HG03460 (cell line): ENCODE measurements around the gene CCM2.
"Not testable (repeated sequence)": the region's sequence is repeated elsewhere in the genome, so short reads cannot be mapped to it uniquely, and the experiment has no call there.

ENCODE experiments used
- ATAC-seq: cut with Tn5 transposase; IDR thresholded peaks from one replicate; pipeline ENCODE4 v1.9.1; 2021; ENCODE audit not compliant: unreplicated experiment

CCM2 gene

DNA sequence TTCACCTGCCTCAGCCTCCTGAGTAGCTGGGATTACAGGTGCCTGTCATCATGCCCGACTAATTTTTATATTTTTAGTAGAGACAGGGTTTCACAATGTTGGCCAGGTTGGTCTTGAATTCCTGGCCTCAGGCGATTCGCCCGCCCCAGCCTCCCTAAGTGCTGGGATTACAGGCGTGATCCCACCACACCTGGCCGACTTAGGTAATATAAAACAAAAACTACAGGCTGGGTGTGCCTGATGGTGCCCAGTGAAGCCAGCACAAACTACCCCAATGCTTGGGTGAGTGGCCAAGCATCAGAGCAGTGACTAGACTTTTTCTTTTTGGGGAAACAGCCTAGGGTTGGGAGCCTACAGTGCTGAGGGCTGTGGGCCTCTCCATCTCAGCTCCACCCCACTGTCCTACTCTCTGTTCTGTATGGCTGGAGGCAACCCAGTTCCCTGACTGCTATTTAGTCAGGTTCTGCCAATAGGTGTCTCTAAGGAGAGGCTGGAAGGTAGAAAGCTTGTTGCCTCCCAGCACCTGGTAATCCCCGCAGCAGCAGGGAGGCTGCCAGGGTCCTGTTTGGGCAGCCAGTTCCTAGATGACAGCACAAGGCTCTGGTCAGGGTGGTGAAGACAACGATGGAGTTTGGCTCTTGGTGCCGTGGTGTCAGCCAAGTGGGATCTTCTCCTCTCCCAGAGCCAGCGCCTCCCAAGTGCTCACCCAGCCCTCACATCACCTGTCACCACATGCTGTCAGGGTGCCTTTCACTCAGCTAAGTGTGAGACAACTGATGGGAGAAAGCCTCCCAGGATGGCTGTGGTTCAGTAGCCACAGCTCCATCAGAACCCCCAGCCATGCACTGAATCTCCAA lies 99.2 kb downstream of the CCM2 start:
- no peak for ATAC-seq

DNA sequence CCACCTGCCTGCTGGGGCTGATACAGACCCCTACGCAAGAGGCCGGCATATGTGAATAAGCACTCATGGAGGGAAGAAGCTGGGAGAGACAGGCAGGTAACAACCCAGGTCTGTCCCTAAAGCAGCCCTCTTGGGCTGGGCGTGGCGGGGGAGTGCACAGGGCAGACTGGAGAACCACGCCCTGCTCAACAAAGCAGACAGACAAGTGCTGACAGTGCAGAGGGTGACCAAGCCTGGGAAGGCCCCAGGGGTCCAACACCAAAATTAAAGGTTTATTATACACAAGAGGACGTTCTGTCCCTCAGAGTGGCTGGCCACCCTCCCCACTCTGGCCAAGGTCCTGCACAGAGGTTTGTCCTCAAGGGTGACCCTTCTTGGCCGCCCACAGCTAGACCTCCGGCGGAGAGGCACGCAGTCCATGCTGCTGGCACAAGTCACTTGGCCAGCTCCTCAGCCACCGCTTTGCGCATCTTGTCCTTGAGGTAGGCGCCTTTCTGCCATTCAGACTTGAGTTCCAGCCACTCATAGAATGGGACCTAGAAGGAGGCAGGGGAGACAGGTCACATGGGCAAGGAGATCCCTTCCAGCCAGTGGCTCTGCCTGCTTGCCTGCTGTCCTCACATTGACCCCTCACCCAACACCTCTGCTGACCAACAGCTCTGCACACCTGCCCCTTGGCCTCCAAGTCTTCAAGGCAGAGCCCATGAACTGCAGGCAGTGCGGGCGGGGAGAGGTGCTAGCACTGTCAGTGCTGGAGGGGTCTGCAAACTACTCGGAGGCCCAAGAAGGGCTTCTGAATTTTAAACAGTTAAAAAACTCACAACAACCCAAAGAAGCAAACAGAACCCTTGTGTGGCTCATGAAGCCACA lies 100.1 kb downstream of the CCM2 start:
- ATAC-seq: no peak

DNA sequence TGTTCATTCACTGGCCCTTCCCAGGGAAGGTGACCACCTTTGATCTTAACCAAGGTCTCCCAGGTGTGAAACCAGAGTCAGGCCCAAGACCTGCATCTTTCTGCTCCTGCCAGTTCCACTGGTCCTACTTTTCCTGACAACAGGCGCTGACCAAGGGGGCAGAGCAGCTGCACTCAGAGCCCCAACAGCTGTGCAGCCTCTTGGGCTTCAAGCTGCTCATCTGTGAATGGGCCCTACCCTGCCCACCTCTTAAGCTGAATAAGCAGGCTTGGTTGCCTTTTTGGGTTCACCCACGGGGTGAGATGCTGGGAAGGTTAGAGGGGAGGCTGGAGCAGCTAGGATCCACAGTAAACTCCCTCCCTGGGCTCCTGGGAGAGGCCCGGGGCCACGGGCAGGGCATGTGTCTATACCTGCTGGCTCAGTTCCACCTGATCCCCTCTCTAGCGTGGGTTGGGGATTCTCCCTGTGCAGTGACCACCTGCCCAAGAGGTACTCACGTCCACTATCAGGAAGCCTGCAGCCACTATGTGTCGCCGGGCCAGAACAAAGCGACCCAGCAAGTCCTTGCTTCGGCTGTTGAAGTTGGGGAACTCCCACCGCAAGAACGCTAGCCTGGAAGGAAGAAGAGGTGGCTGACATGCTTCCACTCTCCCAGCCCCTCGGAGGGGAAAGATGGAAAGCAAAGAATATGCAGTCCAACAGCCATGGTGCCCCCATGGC lies 100.9 kb downstream of the CCM2 start:
- no peak for ATAC-seq

DNA sequence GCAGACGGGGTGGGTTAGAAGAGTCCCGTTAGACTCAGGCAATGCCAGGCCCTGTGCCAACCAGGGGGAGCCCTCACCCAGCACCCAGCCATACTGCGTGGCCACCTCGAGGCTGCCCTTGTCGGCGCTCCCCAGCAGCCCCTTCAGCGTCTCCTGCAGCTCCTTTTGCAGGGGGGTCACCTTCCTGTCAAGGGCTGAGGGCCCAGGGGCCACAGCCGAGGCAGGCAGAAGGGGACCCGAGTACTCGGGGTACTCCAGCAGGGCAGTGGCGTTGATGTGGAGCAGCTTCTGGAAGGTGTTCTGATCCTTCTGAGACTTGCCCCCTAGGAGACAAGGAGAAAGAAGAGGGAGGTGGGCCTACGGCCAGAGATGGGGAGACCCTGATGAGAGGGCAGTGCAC lies 101.7 kb downstream of the CCM2 start:
- ATAC-seq: no peak

DNA sequence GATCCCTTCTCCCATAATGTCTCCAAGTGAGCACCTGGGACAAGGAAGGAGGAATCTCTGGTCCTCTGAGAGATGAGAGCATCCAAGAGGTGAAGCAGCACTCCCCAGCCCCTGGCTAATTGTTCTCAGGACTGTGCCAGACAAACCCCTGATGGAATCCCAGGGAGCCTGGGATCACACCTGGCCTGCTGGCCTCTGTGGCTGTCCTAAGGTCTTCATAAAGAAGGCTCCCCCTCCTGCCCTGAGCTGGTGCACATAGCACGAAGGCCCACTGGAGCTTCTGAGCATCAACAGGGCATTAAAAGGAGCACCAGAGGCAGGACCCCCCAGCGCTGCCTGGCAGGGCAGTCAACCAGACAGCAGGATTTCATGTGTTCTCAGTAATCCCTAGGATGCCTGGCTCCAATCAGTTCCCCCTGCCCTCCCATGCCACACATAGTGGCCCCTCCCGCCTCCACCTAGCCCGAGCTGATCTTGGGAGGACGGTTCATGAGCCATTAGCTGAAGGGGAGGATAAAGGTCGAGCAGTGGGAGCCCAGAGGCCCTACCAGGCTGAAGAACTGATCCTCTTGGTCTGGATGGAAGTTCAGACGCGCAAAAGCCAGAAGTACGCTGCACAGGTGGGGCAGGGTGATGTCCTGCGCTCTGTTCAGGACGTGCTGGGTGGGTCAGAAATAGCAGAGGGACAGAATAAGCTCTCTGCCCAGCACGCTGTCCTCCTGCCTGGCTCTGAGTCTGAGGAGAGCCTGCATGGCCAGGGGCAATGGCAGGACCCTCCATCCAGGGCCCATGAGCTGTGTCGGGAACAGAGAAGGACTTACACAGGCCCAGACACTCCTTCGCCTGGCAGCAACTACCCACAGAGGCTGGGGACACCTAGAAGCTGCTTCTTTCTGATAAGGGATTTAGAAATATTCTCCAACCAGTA lies 103.0 kb downstream of the CCM2 start:
- ATAC-seq: no peak

DNA sequence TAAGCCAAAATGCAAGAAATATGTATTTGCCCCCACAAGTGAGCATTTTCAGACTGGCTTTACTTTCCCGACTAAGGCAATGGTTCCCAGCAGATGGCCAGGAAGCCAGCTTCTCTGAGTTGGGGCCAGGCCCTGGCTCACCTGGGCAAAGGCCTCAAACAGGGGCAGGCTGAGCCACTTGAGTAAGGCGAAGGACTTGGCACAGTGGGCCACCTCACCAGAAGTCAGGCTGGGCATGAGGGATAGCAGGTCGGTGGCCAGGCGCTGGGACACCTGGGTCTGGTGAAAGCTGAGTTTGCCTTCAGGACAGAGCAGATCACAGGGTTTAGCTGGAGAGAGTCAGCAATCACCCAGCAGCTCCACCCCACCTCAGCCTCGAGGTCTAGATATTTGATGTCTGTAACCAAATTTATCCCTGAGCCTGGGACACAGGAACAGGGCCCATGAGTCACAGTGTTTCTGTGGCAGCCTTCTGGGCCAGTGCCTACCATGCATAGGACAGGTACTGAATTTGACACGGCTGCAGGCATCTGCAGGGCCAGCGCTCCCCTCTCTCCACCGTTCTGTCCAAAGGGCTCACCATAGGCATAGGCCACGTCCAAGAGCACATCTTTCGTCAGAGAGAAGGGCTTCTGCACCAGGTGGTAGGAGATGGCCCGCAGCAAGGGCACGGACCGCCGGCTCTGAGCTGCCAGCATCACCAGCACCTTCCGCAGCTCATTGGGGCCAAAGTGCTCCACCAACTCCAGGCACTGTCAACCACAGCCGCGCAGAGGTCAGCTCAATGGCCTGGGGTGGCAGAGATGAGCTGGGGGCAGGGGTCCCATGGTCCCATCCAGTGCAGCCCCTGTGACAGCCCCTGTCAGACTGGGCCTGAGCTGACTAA lies 104.2 kb downstream of the CCM2 start:
- ATAC-seq: no peak

DNA sequence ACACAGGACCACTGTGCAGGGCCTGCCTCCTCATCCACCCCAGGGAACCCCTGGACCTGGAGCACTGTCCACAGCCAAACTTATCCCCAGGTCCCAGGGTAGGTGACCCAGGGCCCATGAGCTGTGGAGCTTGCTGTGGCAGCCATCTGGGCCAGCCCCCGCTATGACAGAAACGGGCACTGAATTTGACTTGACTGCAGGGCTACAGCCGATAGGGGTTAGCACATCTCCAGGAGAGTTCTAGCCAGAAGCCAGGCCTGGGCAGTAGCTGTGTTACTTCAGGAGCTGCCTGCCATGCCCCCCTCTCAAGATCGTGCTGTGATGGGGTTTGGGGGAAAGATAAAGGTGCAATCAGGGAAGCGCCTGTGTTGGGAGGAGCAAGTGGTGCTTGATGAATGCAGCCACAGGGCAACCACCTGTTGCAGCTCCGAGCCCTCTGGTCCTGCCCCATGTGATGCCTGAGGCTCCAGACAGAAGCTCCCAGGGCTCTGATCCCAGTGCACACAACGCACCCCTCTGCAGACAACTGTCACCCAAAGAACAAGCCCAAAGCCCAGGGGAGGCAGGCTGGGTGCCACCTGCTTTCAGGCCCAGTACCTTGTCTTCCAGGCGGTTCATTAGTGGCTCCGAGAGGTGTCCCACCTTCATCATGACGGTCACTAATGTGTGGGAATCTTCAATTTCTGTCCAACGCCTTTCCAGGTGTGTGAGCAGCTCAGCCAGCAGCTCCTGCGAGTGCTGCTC lies 105.0 kb downstream of the CCM2 start:
- no peak for ATAC-seq

DNA sequence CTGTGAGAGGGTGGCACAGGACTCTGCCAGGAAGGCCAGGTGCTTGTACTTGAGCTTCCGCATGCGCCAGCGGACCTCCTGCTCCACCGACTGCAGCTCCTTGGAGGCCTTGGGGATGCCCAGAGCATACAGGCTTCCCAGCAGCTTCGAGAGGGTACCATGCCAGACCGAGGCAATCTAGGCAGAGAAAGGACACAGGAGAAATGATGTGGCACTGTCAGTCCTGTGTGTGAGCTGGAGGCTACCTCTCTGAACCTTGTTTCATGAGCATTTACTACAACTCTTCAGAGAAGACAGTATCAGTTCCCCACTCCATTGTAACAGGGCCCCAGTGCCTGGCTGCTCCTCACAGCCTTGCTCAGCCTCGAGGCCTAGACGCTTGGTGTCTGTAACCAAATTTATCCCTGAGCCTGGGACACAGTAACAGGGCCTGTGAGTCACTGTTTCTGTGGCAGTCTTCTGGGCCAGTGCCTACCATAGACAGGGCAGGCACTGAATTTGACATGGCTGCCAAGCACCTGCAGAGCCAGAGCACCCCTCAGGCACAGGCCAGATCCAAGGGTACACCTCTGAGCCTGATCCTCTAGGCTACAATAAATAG lies 105.7 kb downstream of the CCM2 start:
- no peak for ATAC-seq

DNA sequence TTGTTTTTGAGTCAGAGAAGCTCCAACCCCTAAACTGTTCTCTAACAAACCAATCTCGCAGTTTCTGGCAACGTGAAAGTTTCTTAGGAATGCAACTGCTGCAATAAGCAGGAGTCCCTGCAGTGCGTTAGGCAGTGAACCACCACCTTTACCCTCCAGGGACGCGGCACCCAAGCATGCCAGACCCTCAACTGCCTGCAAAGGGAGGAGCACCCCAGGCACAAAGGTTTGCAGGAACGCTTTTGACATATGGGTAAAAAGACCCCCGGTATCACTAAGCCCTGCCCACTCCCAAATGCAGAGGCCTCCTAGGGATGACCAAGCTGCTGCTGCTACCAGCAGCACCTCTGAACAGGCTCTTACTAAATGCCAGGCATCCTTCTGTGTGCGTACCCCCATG lies 106.8 kb downstream of the CCM2 start:
- no peak for ATAC-seq

DNA sequence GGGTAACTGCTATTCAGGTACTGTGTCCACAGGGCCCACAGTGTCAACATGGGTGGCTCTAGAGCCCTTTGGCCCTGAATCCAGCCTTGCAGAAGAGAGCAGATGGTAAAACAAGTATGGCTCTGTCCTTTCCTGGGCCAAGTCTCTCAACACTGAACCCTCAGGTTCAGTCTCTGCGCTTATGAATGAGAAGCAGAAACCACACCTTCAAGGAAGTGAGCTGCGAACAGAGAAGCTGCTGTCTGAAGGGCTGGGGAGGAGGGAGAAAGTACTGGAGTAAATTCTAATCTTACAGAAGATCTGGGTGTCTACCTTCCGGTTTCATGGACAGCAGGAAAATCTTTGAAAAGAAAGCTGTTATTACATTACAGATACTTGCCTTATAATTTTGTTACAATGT lies 107.4 kb downstream of the CCM2 start:
- no peak for ATAC-seq

DNA sequence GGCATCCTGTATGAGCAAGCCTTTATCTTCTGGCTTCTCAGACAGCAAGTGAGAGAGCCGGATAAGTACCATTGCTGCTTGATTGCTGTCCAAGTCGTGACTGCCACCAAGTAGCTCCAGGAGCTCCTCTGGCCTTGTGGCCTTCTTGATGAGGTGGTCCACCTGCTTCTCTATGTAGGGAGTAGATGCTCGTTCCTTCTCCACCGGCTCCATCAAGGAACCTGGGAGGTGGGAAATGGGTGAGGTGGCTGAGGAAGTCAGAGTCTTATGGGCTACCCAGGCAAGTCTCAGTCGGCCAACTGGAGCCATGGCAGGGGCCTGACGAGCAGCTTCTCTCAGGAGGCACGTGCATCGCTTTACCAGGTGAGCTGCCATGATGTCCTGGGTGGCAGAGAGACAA lies 108.9 kb downstream of the CCM2 start:
- ATAC-seq: no peak

DNA sequence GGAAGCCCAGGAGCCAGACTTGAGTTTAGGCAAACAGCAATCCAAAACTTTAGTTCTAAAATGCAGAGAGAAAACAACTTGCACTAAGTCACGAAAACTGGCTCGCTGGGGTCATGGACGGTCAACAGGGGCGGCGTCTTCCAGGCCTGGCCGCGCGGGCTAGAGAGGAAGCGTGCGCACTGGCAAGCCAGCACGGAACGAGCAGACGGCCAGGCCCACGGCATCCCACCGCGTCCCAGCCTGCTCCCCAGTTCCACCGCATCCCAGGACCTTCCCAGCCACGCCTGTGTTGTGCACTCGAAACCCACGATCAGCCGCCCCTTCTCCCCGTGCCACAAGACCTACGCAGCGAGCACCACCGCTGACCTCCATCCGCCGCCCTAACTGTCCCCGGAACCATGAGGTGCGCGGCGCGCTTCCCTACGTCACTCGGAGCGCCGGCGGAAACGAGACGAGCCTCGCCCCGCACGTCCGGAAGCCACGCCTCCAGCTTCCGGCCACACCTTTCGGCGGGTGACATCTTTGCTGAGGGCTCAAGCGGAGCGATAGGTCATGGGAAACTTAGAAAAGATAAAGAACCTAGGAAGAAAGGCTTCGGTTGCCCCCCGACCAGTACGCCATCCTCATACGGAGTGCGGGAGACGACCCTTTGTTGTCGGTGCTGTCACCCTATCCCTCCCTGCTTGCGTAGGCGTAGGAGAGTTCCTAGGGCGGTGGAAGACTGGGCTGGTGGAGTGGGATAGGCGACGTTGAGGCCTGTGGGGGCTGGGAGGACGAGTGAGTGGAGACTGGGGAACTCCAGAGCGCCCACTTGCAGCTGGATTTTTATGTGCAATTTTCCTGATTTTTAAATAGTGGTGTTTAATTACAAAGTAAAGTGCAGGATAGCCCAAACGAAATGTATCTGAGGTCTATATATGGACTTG lies 111.6 kb downstream of the CCM2 start, which contains the start of gene TBRG4:
Gene TBRG4, minus strand, starts transcription at position 400 of the 926 bp plus-strand sequence. CDS start 2,460 bp downstream, outside the sequence.
- peak; percentile 95 for ATAC-seq

DNA sequence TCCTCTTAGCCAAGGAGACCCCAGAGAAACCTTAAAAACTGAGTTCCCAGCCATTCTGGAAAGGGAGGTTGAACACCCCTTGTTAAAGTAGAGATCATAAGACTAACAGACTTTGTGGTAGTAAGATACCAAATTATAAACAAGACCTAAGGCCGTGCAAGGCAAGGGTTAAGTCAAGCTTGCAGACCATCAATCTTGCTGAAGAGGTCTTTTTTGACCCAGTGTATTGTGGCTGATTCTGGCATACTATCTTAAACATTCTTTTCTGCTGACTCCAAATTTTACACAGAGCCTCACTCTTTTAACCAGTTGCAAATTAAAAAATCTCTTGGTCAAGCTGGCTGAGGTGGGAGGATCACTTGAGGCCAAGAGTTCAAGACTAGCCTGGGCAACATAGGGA lies 112.6 kb downstream of the CCM2 start:
- no peak for ATAC-seq

DNA sequence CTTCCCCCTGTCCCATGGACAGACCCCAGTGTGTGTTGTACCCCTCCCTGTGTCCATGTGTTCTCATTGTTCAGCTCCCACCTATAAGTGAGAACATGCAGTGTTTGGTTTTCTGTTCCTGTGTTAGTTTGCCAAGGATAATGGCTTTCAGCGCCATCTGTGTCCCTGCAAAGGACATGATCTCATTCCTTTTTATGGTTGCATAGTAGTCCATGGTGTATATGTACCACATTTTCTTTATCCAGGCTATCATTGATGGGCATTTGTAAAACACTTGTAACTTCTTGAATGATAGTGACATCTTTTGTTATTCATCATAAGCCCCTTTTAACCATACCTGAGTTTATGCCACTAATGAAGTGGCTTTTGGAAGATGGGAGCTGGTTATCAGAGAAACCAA lies 114.3 kb downstream of the CCM2 start:
- not testable (repeated sequence) for ATAC-seq

DNA sequence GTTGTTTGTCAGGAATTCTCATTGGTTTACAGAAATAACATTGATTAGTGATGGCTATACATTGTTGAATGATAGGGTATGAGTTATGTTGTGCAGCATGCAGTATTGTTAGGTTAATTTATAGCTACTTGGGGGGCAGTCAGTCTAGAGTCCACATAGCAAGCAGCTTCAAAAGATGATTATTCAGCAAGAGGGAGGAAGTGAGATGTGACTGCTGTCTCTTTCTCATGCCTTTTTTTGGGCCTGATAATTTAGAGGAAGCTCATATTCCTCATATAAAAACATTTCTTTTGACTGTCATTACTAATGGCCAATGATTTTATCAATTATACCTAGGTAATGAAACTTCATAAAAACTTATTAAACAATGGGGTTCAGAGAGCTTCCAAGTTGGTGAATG lies 114.9 kb downstream of the CCM2 start:
- ATAC-seq: no peak

DNA sequence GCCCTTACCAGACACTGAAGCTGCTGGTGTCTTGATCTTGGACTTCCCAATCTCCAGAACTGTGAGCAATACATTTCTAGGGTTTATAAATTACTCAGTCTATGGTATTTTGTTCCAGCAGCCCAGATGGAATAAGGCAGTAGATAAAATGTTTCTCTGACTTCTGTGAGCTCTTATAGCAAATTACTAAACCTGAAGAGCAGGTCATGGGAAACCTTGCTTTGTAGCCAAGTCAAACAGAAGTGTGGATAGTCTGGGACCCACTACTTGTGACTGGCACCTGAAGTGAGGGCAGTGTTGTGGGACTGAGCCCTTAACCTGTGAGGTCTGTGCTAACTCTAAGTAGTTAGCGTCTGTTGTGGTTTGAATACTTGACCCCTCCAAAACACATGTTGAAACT lies 116.0 kb downstream of the CCM2 start:
- ATAC-seq: no peak

DNA sequence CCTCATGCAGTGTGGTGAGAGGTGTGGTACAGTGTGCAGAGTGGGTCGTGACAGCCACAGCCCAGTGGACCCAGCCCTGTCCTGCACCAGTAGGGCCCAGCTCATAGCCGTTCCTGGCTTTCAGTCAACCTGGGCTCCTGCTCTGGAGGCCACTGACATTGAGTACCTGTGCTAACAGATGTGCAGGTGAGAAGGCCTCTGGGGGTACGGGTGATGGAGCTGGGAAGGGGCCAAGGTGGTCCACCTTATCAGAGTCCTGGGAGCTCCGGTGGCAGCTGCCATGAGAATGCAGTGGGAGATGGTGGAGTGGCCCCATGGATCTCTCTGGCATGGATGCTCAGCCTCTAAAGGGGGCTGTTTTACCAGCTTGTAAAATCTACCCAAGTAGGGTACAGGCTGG lies 117.6 kb downstream of the CCM2 start:
- no peak for ATAC-seq
